ENCODE data around the gene POLR3C. TPM values are rescaled to one million over a fixed set of nuclear protein-coding genes. Genes with fewer than 3 reads are reported as not detected.

Gene POLR3C
- total RNA-seq, 1 experiment from 2014 or later = 48.0 TPM

GRCh38 chr1:145824499-145824842, 471 bp downstream of the POLR3C start:
- H3K27ac Mint-ChIP-seq (ENCODE audit: unreplicated experiment) = peak overlapping the region; percentile 97
- intact Hi-C loops (cut with micrococcal nuclease; ENCODE audit: unreplicated experiment) = loop anchor here (1.0 to 5.0 kb wide), 2 partner anchors 42 to 84 kb away; no protein-coding TSS in a partner anchor
- no peak for TF ChIP-seq CTCF (IDR thresholded peaks at IDR 0.05; ENCODE audit: insufficient read depth in 1 of 2, low read depth in 1 of 2, low read length in 1 of 2, severe bottlenecking in 1 of 2, unreplicated experiment in 1 of 2)
- no peaks in the 10 kb centered on the region for H3K27me3 ChIP-seq (replicated peaks; ENCODE audit: control insufficient read depth, insufficient read depth, low read length)
- ChIA-PET POLR2A (interaction anchor here (0.6 to 1.5 kb wide), 5 partner anchors 10 to 118 kb away, joined by 3 to 7 read pairs (median 4); partner anchors contain the start of genes PDZK1 and PIAS3), CTCF (interaction anchor here (2.5 kb wide), 1 partner anchor 21 kb away, joined by 11 read pairs; the partner anchor contains the start of gene NUDT17)
- H3K9me3 Mint-ChIP-seq (ENCODE audit: unreplicated experiment) = no peaks in the 10 kb centered on the region
- no peaks in the 10 kb centered on the region for H3K36me3 ChIP-seq (ENCODE audit: control insufficient read depth, insufficient read depth, low read length)
- no peak for DNase-seq
- TSS peak; percentile 66 for BruUV-seq (replicated peaks)
- H3K27me3 Mint-ChIP-seq (ENCODE audit: insufficient read depth, unreplicated experiment) = no peaks in the 10 kb centered on the region
- no peaks in the 10 kb centered on the region for H3K9me3 ChIP-seq
- H3K36me3 Mint-ChIP-seq (ENCODE audit: insufficient read depth, unreplicated experiment) = peaks cover 39% of the 10 kb centered on the region
- H3K4me1 ChIP-seq = no peaks in the 10 kb centered on the region
- H3K4me3 ChIP-seq (ENCODE audit: low read depth, low read length) = peak overlapping the region; percentile 64
- no peaks in the 10 kb centered on the region for H3K4me1 Mint-ChIP-seq (ENCODE audit: low read depth, unreplicated experiment)
- peak overlapping the region; percentile 98 for H3K4me3 Mint-ChIP-seq (ENCODE audit: unreplicated experiment)

- H3K9me3 ChIP-seq = no peaks in the 10 kb centered on the region
- Mint-ChIP-seq H3K36me3 (ENCODE audit: insufficient read depth, unreplicated experiment) (peaks cover 55% of the 10 kb centered on the region), H3K4me1 (ENCODE audit: low read depth, unreplicated experiment) (no peaks in the 10 kb centered on the region), H3K27ac (ENCODE audit: unreplicated experiment) (no peak overlapping the region), H3K4me3 (ENCODE audit: unreplicated experiment) (peak overlapping the region; percentile 40), H3K27me3 (ENCODE audit: insufficient read depth, unreplicated experiment) (no peaks in the 10 kb centered on the region), H3K9me3 (ENCODE audit: unreplicated experiment) (no peaks in the 10 kb centered on the region)
- no peak overlapping the region for H3K4me3 ChIP-seq (ENCODE audit: low read depth, low read length)
- H3K4me1 ChIP-seq = no peaks in the 10 kb centered on the region
- CTCF ChIA-PET = interaction anchor here (2.5 kb wide), 1 partner anchor 19 kb away, joined by 11 read pairs; the partner anchor contains the start of gene NUDT17
- no TSS peak for BruUV-seq (replicated peaks)
- DNase-seq = no peak
- H3K27me3 ChIP-seq (replicated peaks; ENCODE audit: control insufficient read depth, insufficient read depth, low read length) = no peaks in the 10 kb centered on the region
- intact Hi-C loops (cut with micrococcal nuclease; ENCODE audit: unreplicated experiment) = no loop called here
- peak in 1 of 2 experiments; percentile 7 for TF ChIP-seq CTCF (IDR thresholded peaks at IDR 0.05; ENCODE audit: insufficient read depth in 1 of 2, low read depth in 1 of 2, low read length in 1 of 2, severe bottlenecking in 1 of 2, unreplicated experiment in 1 of 2)
- peaks cover 1% of the 10 kb centered on the region; the same call in 1 of the 2 replicates for H3K36me3 ChIP-seq (ENCODE audit: control insufficient read depth, insufficient read depth, low read length)
- POLR2A ChIA-PET = no interaction called here
These were observed 2.0 kb downstream of the POLR3C start for GRCh38 chr1:145826030-145826429.

GRCh38 chr1:145827966-145828365, 4.0 kb downstream of the POLR3C start:
- peaks cover 72% of the 10 kb centered on the region for H3K36me3 Mint-ChIP-seq (ENCODE audit: insufficient read depth, unreplicated experiment)
- intact Hi-C loops (cut with micrococcal nuclease; ENCODE audit: unreplicated experiment) = no loop called here
- H3K4me1 Mint-ChIP-seq (ENCODE audit: low read depth, unreplicated experiment) = no peaks in the 10 kb centered on the region
- no peak for TF ChIP-seq CTCF (IDR thresholded peaks at IDR 0.05; ENCODE audit: insufficient read depth in 1 of 2, low read depth in 1 of 2, low read length in 1 of 2, severe bottlenecking in 1 of 2, unreplicated experiment in 1 of 2)
- Histone ChIP-seq H3K9me3 (no peaks in the 10 kb centered on the region), H3K36me3 (ENCODE audit: control insufficient read depth, insufficient read depth, low read length) (peaks cover 1% of the 10 kb centered on the region; the same call in 1 of the 2 replicates), H3K4me1 (no peaks in the 10 kb centered on the region), H3K4me3 (ENCODE audit: low read depth, low read length) (no peak overlapping the region), H3K27me3 (replicated peaks; ENCODE audit: control insufficient read depth, insufficient read depth, low read length) (no peaks in the 10 kb centered on the region)
- H3K4me3 Mint-ChIP-seq (ENCODE audit: unreplicated experiment) = no peak overlapping the region
- CTCF ChIA-PET = no interaction called here
- POLR2A ChIA-PET = no interaction called here
- no peaks in the 10 kb centered on the region for H3K27me3 Mint-ChIP-seq (ENCODE audit: insufficient read depth, unreplicated experiment)
- H3K27ac Mint-ChIP-seq (ENCODE audit: unreplicated experiment) = no peak overlapping the region
- DNase-seq = no peak
- no peaks in the 10 kb centered on the region for H3K9me3 Mint-ChIP-seq (ENCODE audit: unreplicated experiment)
- no TSS peak for BruUV-seq (replicated peaks)
